ENCODE measurements around the gene SH3RF3. TPM values are rescaled to one million over a fixed set of nuclear protein-coding genes. Genes with fewer than 3 reads are reported as not detected.

The SH3RF3 gene
- total and polyA plus RNA-seq, 12 donors = 0.72 to 19.1 (median 12.2) TPM

GRCh38 chr2:109212836-109213563 is 84.0 kb downstream of the SH3RF3 start:
- Histone ChIP-seq H3K4me1 (replicated peaks in 1 of 2) (peaks cover 47 to 63% of the 10 kb centered on the region in 2 donors), H3K27me3 (no peaks in the 10 kb centered on the region), H3K9me3 (replicated peaks in 1 of 3) (no peaks in the 10 kb centered on the region), H3K4me3 (no peak overlapping the region), H3K27ac (peak overlapping the region in 1 of 5 donors; percentile 45), H3K36me3 (replicated peaks in 1 of 2) (no peaks in the 10 kb centered on the region)
- WGBS, 4 donors = 86 to 96% (median 95%) methylated on average over 10 of the region's 10 CpGs
- intact Hi-C loops (cut with DNase I) = no loop called here
- TF ChIP-seq POLR2A (IDR thresholded peaks at IDR 0.05) = no peak
- no peak for TF ChIP-seq CTCF (IDR thresholded peaks at IDR 0.05)
- DNase-seq = peak in 2 of 7 donors; percentile 18 to 39

GRCh38 chr2:109213646-109214433 is 84.8 kb downstream of the SH3RF3 start:
- intact Hi-C loops (cut with DNase I) = no loop called here
- WGBS, 4 donors = 62 to 72% (median 65%) methylated on average over 16 of the region's 16 CpGs

GRCh38 chr2:109214651-109215371 is 85.8 kb downstream of the SH3RF3 start:
- no peak overlapping the region for H3K4me3 ChIP-seq
- no peaks in the 10 kb centered on the region for H3K36me3 ChIP-seq (replicated peaks in 1 of 2)
- peak in 6 of 7 donors; percentile 42 to 67 (median 60) for DNase-seq
- intact Hi-C loops (cut with DNase I) = no loop called here
- H3K4me1 ChIP-seq (replicated peaks in 1 of 2) = peaks cover 38 to 58% of the 10 kb centered on the region in 2 donors
- 77 to 86% (median 83%) methylated on average over 10 to 11 of the region's 11 CpGs for WGBS, 4 donors
- H3K27me3 ChIP-seq = no peaks in the 10 kb centered on the region
- H3K27ac ChIP-seq = peak overlapping the region in 1 of 5 donors; percentile 45
- no peak for TF ChIP-seq CTCF (IDR thresholded peaks at IDR 0.05)
- no peak for TF ChIP-seq POLR2A (IDR thresholded peaks at IDR 0.05)
- H3K9me3 ChIP-seq (replicated peaks in 1 of 3) = no peaks in the 10 kb centered on the region

More at GRCh38 chr2:109213646-109214433, 84.8 kb downstream of the SH3RF3 start:
- Histone ChIP-seq H3K4me1 (replicated peaks in 1 of 2) (peaks cover 46 to 68% of the 10 kb centered on the region in 2 donors), H3K9me3 (replicated peaks in 1 of 3) (no peaks in the 10 kb centered on the region), H3K27ac (peak overlapping the region in 1 of 5 donors; percentile 45), H3K36me3 (replicated peaks in 1 of 2) (no peaks in the 10 kb centered on the region), H3K4me3 (no peak overlapping the region), H3K27me3 (no peaks in the 10 kb centered on the region)
- TF ChIP-seq POLR2A (IDR thresholded peaks at IDR 0.05) (no peak), CTCF (IDR thresholded peaks at IDR 0.05) (no peak)
- DNase-seq = peak in 5 of 7 donors; percentile 54 to 71 (median 56)

- Histone ChIP-seq H3K27ac (no peak overlapping the region), H3K9me3 (replicated peaks in 1 of 3) (no peaks in the 10 kb centered on the region), H3K36me3 (replicated peaks in 1 of 2) (no peaks in the 10 kb centered on the region), H3K4me3 (no peak overlapping the region), H3K4me1 (replicated peaks in 1 of 2) (peaks cover 27 to 48% of the 10 kb centered on the region in 2 donors), H3K27me3 (no peaks in the 10 kb centered on the region)
- intact Hi-C loops (cut with DNase I) = no loop called here
- 90 to 98% (median 95%) methylated on average over 10 to 11 of the region's 11 CpGs for WGBS, 4 donors
- no peak for TF ChIP-seq POLR2A (IDR thresholded peaks at IDR 0.05)
- TF ChIP-seq CTCF (IDR thresholded peaks at IDR 0.05) = no peak
- peak in 1 of 7 donors; percentile 15 for DNase-seq
Observed at GRCh38 chr2:109215866-109216265, 86.9 kb downstream of the SH3RF3 start.

Measured in adrenal gland (tissue), 12 donors.